CD4-positive, alpha-beta T cell (primary cell): ENCODE results near the gene KIF5C. TPM values are rescaled to one million over a fixed set of nuclear protein-coding genes. Genes with fewer than 3 reads are reported as not detected.

Experiments
- ATAC-seq: fragments of 200-7000 bp; cut with Tn5 transposase; one replicate; pipeline ENCODE4 v1.10.0; 2022; ENCODE audit warnings: mild to moderate bottlenecking; ENCODE audit not compliant: poor library complexity
- CTCF ChIA-PET: fragments of 350-600 bp; sonication (Branson Sonifier 250); formaldehyde crosslinking; loops from one replicate; lab custom pipeline; 2021; ENCODE audit warnings: antibody characterized with exemption, inconsistent platforms; lab: Charles Lee
- POLR2A ChIA-PET: fragments of 350-600 bp; sonication (Branson Sonifier 250); formaldehyde crosslinking; loops from one replicate; lab custom pipeline; 2021; ENCODE audit warnings: antibody characterized with exemption, inconsistent platforms; lab: Charles Lee
- DNase-seq, 14 experiments: peaks; one replicate each; pipeline ENCODE4 v3.0.0-alpha.2; 2013 to 2020; ENCODE audit warnings: mixed read lengths in 2 of 14
- H3K27ac ChIP-seq, 2 donors: one replicate each; pipeline versions ENCODE4 v1.5.1 to v1.7.0; 2013; ENCODE audit warnings: low read length in 2 of 2, low read depth in 1 of 2, mild to moderate bottlenecking in 1 of 2
- H3K27me3 ChIP-seq, 2 experiments: 1 replicate in 1 of 2; 2 replicates in 1 of 2; pipeline versions ENCODE4 v1.6.1 to v1.7.0; 2013; ENCODE audit warnings: low read length in 2 of 2, control low read depth in 1 of 2, mild to moderate bottlenecking in 1 of 2, moderate library complexity in 1 of 2; ENCODE audit not compliant: insufficient read depth in 2 of 2, control insufficient read depth in 1 of 2
- H3K36me3 ChIP-seq: one replicate; pipeline ENCODE4 v1.6.1; 2013; ENCODE audit warnings: low read length, control low read depth; ENCODE audit not compliant: insufficient read depth
- H3K4me1 ChIP-seq: one replicate; pipeline ENCODE4 v1.6.1; 2013; ENCODE audit warnings: low read length, control low read depth; ENCODE audit not compliant: insufficient read depth
- H3K4me3 ChIP-seq: one replicate; pipeline ENCODE4 v1.5.1; 2013; ENCODE audit warnings: mild to moderate bottlenecking, low read length, moderate library complexity
- H3K9me3 ChIP-seq, 2 experiments: 1 replicate in 1 of 2; 2 replicates in 1 of 2; pipeline versions ENCODE4 v1.6.1 to v1.7.0; 2013; ENCODE audit warnings: low read length in 2 of 2, mild to moderate bottlenecking in 2 of 2, control low read depth in 1 of 2, moderate library complexity in 1 of 2; ENCODE audit not compliant: control insufficient read depth in 1 of 2, insufficient read depth in 1 of 2
- H3K27ac Mint-ChIP-seq: one replicate; pipeline ENCODE4 v1.8.0; 2020; ENCODE audit warnings: mixed read lengths
- H3K27me3 Mint-ChIP-seq: one replicate; pipeline ENCODE4 v1.8.0; 2021; ENCODE audit warnings: mixed read lengths
- H3K36me3 Mint-ChIP-seq: one replicate; pipeline ENCODE4 v1.8.0; 2021; ENCODE audit warnings: low read depth, mixed read lengths
- H3K4me1 Mint-ChIP-seq: one replicate; pipeline ENCODE4 v1.8.0; 2021; ENCODE audit warnings: low read depth, mixed read lengths
- H3K4me3 Mint-ChIP-seq: one replicate; pipeline ENCODE4 v1.8.0; 2020; ENCODE audit warnings: mild to moderate bottlenecking, mixed read lengths
- H3K9me3 Mint-ChIP-seq: one replicate; pipeline ENCODE4 v1.8.0; 2020; ENCODE audit warnings: mixed read lengths
- CTCF ChIP-seq: fragments of 200-600 bp; IDR thresholded peaks from one replicate; pipeline ENCODE4 v1.8.0; 2022; ENCODE audit warnings: antibody characterized with exemption, mild to moderate bottlenecking
- intact Hi-C, 2 experiments: fragments of 100-400 bp; cut with DNase I in 1 of 2; cut with micrococcal nuclease in 1 of 2; formaldehyde crosslinking; loops; one replicate each; pipeline versions ENCODE4 v1.15.1 to v1.9.0; 2023 to 2025; cut with DNase I, micrococcal nuclease
- total RNA-seq, 174 experiments: library from RNA in 2 of 174; stranded (reverse) in 2 of 174; gene quantifications; one replicate each; pipeline ENCODE4 v1.2.3 and lab custom pipeline; 2021 to 2026

The KIF5C gene
- total RNA-seq, 2 experiments from 2014 or later: 7.3 to 8.1 TPM

DNA sequence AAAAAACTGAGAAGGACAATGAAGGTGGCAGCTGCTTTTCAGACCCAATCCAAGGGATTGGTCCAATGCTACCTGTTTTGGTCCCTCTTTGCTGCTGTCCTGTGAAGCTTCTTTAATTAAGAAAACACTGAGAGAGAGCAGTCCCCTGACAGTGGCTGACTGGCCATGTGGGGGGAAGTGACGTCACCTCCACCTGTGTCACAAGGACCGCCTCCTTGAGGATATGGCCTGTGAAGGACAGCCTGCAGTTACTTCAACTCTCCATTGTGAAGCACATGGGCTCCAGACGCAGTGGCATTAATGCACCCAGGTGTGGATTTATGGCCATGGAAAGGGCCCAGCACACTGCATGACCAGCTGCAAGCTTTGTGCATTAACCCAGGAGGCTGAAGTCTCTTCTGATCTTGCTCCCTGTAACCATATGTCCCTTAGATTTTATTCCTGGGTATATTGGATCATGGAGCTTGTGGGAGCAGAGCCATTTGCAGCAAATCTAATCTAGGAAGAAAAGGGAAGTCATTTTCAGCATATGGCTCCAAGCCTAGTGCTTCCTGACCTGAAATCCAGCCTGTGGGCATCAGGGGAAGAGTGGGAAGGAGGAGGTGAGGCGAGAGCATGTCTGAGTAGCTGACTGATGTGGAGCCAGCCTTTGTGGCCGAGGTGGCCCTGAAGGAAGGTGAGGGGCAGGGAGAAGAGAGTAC lies 32.2 kb downstream of the KIF5C start:
- Mint-ChIP-seq H3K4me1 (no peaks in the 10 kb centered on the region), H3K36me3 (no peaks in the 10 kb centered on the region), H3K9me3 (no peaks in the 10 kb centered on the region), H3K4me3 (no peak overlapping the region), H3K27ac (no peak overlapping the region), H3K27me3 (no peaks in the 10 kb centered on the region)
- Histone ChIP-seq H3K4me1 (no peaks in the 10 kb centered on the region), H3K4me3 (no peak overlapping the region), H3K36me3 (peaks cover 4% of the 10 kb centered on the region), H3K9me3 (no peaks in the 10 kb centered on the region), H3K27ac (no peak overlapping the region), H3K27me3 (no peaks in the 10 kb centered on the region)
- CTCF ChIA-PET: no interaction called here
- DNase-seq (no peak), ATAC-seq (no peak)
- POLR2A ChIA-PET: no interaction called here
- intact Hi-C loops: no loop called here
- TF ChIP-seq CTCF: no peak

GRCh38 chr2:148909114-148909513 lies 34.1 kb downstream of the KIF5C start:
- Mint-ChIP-seq H3K4me3 (no peak overlapping the region), H3K27ac (no peak overlapping the region), H3K36me3 (no peaks in the 10 kb centered on the region), H3K27me3 (no peaks in the 10 kb centered on the region), H3K9me3 (no peaks in the 10 kb centered on the region), H3K4me1 (no peaks in the 10 kb centered on the region)
- Histone ChIP-seq H3K27me3 (no peaks in the 10 kb centered on the region), H3K9me3 (no peaks in the 10 kb centered on the region), H3K4me3 (no peak overlapping the region), H3K4me1 (no peaks in the 10 kb centered on the region), H3K36me3 (no peaks in the 10 kb centered on the region), H3K27ac (no peak overlapping the region)
- no peak for TF ChIP-seq CTCF
- DNase-seq (no peak), ATAC-seq (no peak)
- intact Hi-C loops: no loop called here
- ChIA-PET CTCF (no interaction called here), POLR2A (interaction anchor here (0.8 kb wide), 1 partner anchor 264 kb away, joined by 4 read pairs; no protein-coding TSS in a partner anchor)

- ChIA-PET CTCF (interaction anchor here (1.0 kb wide), 1 partner anchor 68 kb away, joined by 3 read pairs; no protein-coding TSS in a partner anchor), POLR2A (no interaction called here)
- TF ChIP-seq CTCF: no peak
- Histone ChIP-seq H3K4me3 (no peak overlapping the region), H3K27me3 (no peaks in the 10 kb centered on the region), H3K27ac (no peak overlapping the region), H3K36me3 (no peaks in the 10 kb centered on the region), H3K9me3 (no peaks in the 10 kb centered on the region), H3K4me1 (no peaks in the 10 kb centered on the region)
- intact Hi-C loops: no loop called here
- peaks cover 11% of the 10 kb centered on the region for H3K9me3 Mint-ChIP-seq
- ATAC-seq (no peak), DNase-seq (no peak)
- H3K4me3 Mint-ChIP-seq: no peak overlapping the region
- no peak overlapping the region for H3K27ac Mint-ChIP-seq
- H3K36me3 Mint-ChIP-seq: no peaks in the 10 kb centered on the region
- no peaks in the 10 kb centered on the region for H3K27me3 Mint-ChIP-seq
- H3K4me1 Mint-ChIP-seq: no peaks in the 10 kb centered on the region
These were observed 38.0 kb downstream of the KIF5C start for GRCh38 chr2:148913061-148913460.
